Esophagus squamous epithelium (tissue), 4 donors: ENCODE results near the gene MLKL.

Source experiments
- POLR2A ChIP-seq, 4 donors: fragments of 450-650 bp; IDR thresholded peaks; one replicate each; pipeline ENCODE4 v1.6.1; 2017; ENCODE audit warnings: antibody characterized with exemption in 4 of 4, mild to moderate bottlenecking in 4 of 4, moderate library complexity in 3 of 4
- TF ChIP-seq, protein P1 (sequence below), 6 experiments: fragments of 450-650 bp in 4 of 6; fragments of 200-600 bp in 2 of 6; sonication (generic) in 2 of 6; IDR thresholded peaks; one replicate each; pipeline ENCODE4 v1.5.1; 2016 to 2019; ENCODE audit warnings: antibody characterized with exemption in 6 of 6, mild to moderate bottlenecking in 4 of 6, moderate library complexity in 4 of 6

DNA sequence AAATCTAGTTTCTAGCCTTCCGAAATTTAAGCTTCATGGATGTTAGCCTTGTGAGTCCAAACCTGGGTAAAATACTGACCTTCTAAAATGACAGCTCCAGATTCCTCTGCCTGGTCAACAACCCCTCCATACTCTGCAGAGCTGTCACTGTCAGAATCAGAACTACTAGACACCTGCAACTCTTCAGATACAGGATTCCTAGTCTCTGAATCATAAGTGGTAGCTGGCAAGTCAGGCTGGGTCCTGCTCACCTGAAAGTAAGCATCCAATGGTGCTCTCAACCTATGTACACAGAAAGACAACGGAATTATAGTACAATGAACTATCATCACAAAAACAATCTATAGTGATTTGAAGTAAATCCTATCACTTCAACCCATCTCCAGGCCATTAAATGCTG lies 48.8 kb downstream of the MLKL start:
- TF ChIP-seq POLR2A (IDR thresholded peaks at IDR 0.05) = no peak
- TF ChIP-seq, protein P1, sequence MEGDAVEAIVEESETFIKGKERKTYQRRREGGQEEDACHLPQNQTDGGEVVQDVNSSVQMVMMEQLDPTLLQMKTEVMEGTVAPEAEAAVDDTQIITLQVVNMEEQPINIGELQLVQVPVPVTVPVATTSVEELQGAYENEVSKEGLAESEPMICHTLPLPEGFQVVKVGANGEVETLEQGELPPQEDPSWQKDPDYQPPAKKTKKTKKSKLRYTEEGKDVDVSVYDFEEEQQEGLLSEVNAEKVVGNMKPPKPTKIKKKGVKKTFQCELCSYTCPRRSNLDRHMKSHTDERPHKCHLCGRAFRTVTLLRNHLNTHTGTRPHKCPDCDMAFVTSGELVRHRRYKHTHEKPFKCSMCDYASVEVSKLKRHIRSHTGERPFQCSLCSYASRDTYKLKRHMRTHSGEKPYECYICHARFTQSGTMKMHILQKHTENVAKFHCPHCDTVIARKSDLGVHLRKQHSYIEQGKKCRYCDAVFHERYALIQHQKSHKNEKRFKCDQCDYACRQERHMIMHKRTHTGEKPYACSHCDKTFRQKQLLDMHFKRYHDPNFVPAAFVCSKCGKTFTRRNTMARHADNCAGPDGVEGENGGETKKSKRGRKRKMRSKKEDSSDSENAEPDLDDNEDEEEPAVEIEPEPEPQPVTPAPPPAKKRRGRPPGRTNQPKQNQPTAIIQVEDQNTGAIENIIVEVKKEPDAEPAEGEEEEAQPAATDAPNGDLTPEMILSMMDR (IDR thresholded peaks at IDR 0.05) = no peak
